Globus pallidus (tissue), 1 donor: ENCODE data around the gene SPTSSA.
"Not testable (repeated sequence)": the region's sequence is repeated elsewhere in the genome, so short reads cannot be mapped to it uniquely, and the experiment has no call there.

Source experiments
- DNase-seq: peaks from one replicate; pipeline ENCODE4 v3.0.0-alpha.2; 2015; ENCODE audit warnings: low spot score

The SPTSSA gene

GRCh38 chr14:34472706-34473279, 10.8 kb upstream of the SPTSSA start:
- no peak for DNase-seq

- DNase-seq = no peak
Measured at GRCh38 chr14:34470319-34470718, 8.3 kb upstream of the SPTSSA start.

GRCh38 chr14:34466691-34467090, 4.7 kb upstream of the SPTSSA start:
- DNase-seq = no peak

- peak; percentile 6 for DNase-seq
Measured at GRCh38 chr14:34465069-34465859, 3.2 kb upstream of the SPTSSA start.

GRCh38 chr14:34463598-34463961, 1.5 kb upstream of the SPTSSA start:
- no peak for DNase-seq

GRCh38 chr14:34461334-34462131, 507 bp downstream of the SPTSSA start:
- peak; percentile 58 for DNase-seq

- DNase-seq = peak; percentile 12
Measured at GRCh38 chr14:34460841-34461240, 1.2 kb downstream of the SPTSSA start.

- no peak for DNase-seq
Measured at GRCh38 chr14:34460295-34460694, 1.7 kb downstream of the SPTSSA start.

GRCh38 chr14:34457186-34457585, 4.9 kb downstream of the SPTSSA start:
- DNase-seq = no peak

- DNase-seq = no peak
Measured at GRCh38 chr14:34453226-34453625, 8.8 kb downstream of the SPTSSA start.

- no peak for DNase-seq
Measured at GRCh38 chr14:34452258-34452822, 9.7 kb downstream of the SPTSSA start.

- DNase-seq = no peak
Measured at GRCh38 chr14:34450958-34451357, 11.1 kb downstream of the SPTSSA start.

GRCh38 chr14:34450542-34450915, 11.5 kb downstream of the SPTSSA start:
- no peak for DNase-seq

GRCh38 chr14:34449819-34450541, 12.1 kb downstream of the SPTSSA start:
- DNase-seq = no peak

GRCh38 chr14:34439090-34439489, 22.9 kb downstream of the SPTSSA start:
- DNase-seq = no peak

- no peak for DNase-seq
Measured at GRCh38 chr14:34438438-34438837, 23.6 kb downstream of the SPTSSA start.

GRCh38 chr14:34437729-34438080, 24.3 kb downstream of the SPTSSA start:
- DNase-seq = no peak

- DNase-seq = no peak
Measured at GRCh38 chr14:34436960-34437728, 24.9 kb downstream of the SPTSSA start.

GRCh38 chr14:34436118-34436905, 25.7 kb downstream of the SPTSSA start:
- DNase-seq = no peak

- DNase-seq = no peak
Measured at GRCh38 chr14:34433957-34434356, 28.1 kb downstream of the SPTSSA start.

GRCh38 chr14:34428102-34428466, 34.0 kb downstream of the SPTSSA start:
- DNase-seq = not testable (repeated sequence)
